ENCODE measurements around the gene KCTD5.
"Not testable (repeated sequence)": the region's sequence is repeated elsewhere in the genome, so short reads cannot be mapped to it uniquely, and the experiment has no call there.

The KCTD5 gene

GRCh38 chr16:2717383-2718263 lies 35.3 kb downstream of the KCTD5 start:
- no peak overlapping the region for H3K4me3 ChIP-seq (ENCODE audit: low read depth, low read length)
- no peak overlapping the region for H3K27ac ChIP-seq (ENCODE audit: low read depth, low read length)
- no peaks in the 10 kb centered on the region for H3K36me3 ChIP-seq (ENCODE audit: insufficient read depth, low read length)
- no peaks in the 10 kb centered on the region for H3K4me1 ChIP-seq (ENCODE audit: control insufficient read depth, insufficient read depth, low read length, unreplicated experiment)
- no peak overlapping the region for H2AFZ ChIP-seq (ENCODE audit: low read length, unreplicated experiment)
- no peaks in the 10 kb centered on the region for H3K79me2 ChIP-seq (ENCODE audit: control insufficient read depth, insufficient read depth, low read length, unreplicated experiment)
- H3K27me3 ChIP-seq (ENCODE audit: insufficient read depth, low read length), result no peaks in the 10 kb centered on the region

GRCh38 chr16:2719328-2720063 lies 37.2 kb downstream of the KCTD5 start:
- no peaks in the 10 kb centered on the region for H3K79me2 ChIP-seq (ENCODE audit: control insufficient read depth, insufficient read depth, low read length, unreplicated experiment)
- no peak overlapping the region; the same call in 1 of the 2 replicates for H3K4me3 ChIP-seq (ENCODE audit: low read depth, low read length)
- H3K27me3 ChIP-seq (ENCODE audit: insufficient read depth, low read length), result peaks cover 5% of the 10 kb centered on the region; the same call in 1 of the 2 replicates
- no peak overlapping the region for H3K27ac ChIP-seq (ENCODE audit: low read depth, low read length)
- no peak overlapping the region for H2AFZ ChIP-seq (ENCODE audit: low read length, unreplicated experiment)
- no peaks in the 10 kb centered on the region for H3K36me3 ChIP-seq (ENCODE audit: insufficient read depth, low read length)
- H3K4me1 ChIP-seq (ENCODE audit: control insufficient read depth, insufficient read depth, low read length, unreplicated experiment), result no peaks in the 10 kb centered on the region

GRCh38 chr16:2720064-2720457 lies 37.7 kb downstream of the KCTD5 start, which contains the start of gene PRSS27:
Gene PRSS27 (minus strand): TSS chr16:2720224. CDS start chr16:2720160, 64 bp downstream.
- H3K27me3 ChIP-seq (ENCODE audit: insufficient read depth, low read length), result peaks cover 5% of the 10 kb centered on the region; the same call in 1 of the 2 replicates
- no peaks in the 10 kb centered on the region for H3K36me3 ChIP-seq (ENCODE audit: insufficient read depth, low read length)
- H3K4me1 ChIP-seq (ENCODE audit: control insufficient read depth, insufficient read depth, low read length, unreplicated experiment), result no peaks in the 10 kb centered on the region
- peak within 1 kb of the TSS; percentile 28 for H3K27ac ChIP-seq (ENCODE audit: low read depth, low read length)
- H3K4me3 ChIP-seq (ENCODE audit: low read depth, low read length), result peak within 1 kb of the TSS; percentile 76
- H3K79me2 ChIP-seq (ENCODE audit: control insufficient read depth, insufficient read depth, low read length, unreplicated experiment), result no peaks in the 10 kb centered on the region
- peak within 1 kb of the TSS; percentile 6 for H2AFZ ChIP-seq (ENCODE audit: low read length, unreplicated experiment)

GRCh38 chr16:2720719-2721633 lies 38.7 kb downstream of the KCTD5 start:
- peak overlapping the region; percentile 95 for H2AFZ ChIP-seq (ENCODE audit: low read length, unreplicated experiment)
- peak overlapping the region; percentile 76 for H3K4me3 ChIP-seq (ENCODE audit: low read depth, low read length)
- H3K79me2 ChIP-seq (ENCODE audit: control insufficient read depth, insufficient read depth, low read length, unreplicated experiment), result no peaks in the 10 kb centered on the region
- H3K4me1 ChIP-seq (ENCODE audit: control insufficient read depth, insufficient read depth, low read length, unreplicated experiment), result no peaks in the 10 kb centered on the region
- H3K27me3 ChIP-seq (ENCODE audit: insufficient read depth, low read length), result peaks cover 5% of the 10 kb centered on the region; the same call in 1 of the 2 replicates
- no peaks in the 10 kb centered on the region for H3K36me3 ChIP-seq (ENCODE audit: insufficient read depth, low read length)
- H3K27ac ChIP-seq (ENCODE audit: low read depth, low read length), result peak overlapping the region; percentile 28

- H3K27me3 ChIP-seq (ENCODE audit: insufficient read depth, low read length); H3K36me3 ChIP-seq (ENCODE audit: insufficient read depth, low read length); H3K79me2 ChIP-seq (ENCODE audit: control insufficient read depth, insufficient read depth, low read length, unreplicated experiment); H3K4me1 ChIP-seq (ENCODE audit: control insufficient read depth, insufficient read depth, low read length, unreplicated experiment): not testable (repeated sequence)
- peak overlapping the region; percentile 76 for H3K4me3 ChIP-seq (ENCODE audit: low read depth, low read length)
- peak overlapping the region; percentile 28; the same call in 1 of the 2 replicates for H3K27ac ChIP-seq (ENCODE audit: low read depth, low read length)
- H2AFZ ChIP-seq (ENCODE audit: low read length, unreplicated experiment), result peak overlapping the region; percentile 95
Observed at GRCh38 chr16:2721634-2722173, 39.4 kb downstream of the KCTD5 start.

- no peak overlapping the region for H2AFZ ChIP-seq (ENCODE audit: low read length, unreplicated experiment)
- no peak overlapping the region for H3K27ac ChIP-seq (ENCODE audit: low read depth, low read length)
- H3K4me3 ChIP-seq (ENCODE audit: low read depth, low read length), result no peak overlapping the region
- H3K4me1 ChIP-seq (ENCODE audit: control insufficient read depth, insufficient read depth, low read length, unreplicated experiment), result no peaks in the 10 kb centered on the region
- H3K36me3 ChIP-seq (ENCODE audit: insufficient read depth, low read length), result no peaks in the 10 kb centered on the region
- no peaks in the 10 kb centered on the region for H3K79me2 ChIP-seq (ENCODE audit: control insufficient read depth, insufficient read depth, low read length, unreplicated experiment)
- H3K27me3 ChIP-seq (ENCODE audit: insufficient read depth, low read length), result peaks cover 5% of the 10 kb centered on the region; the same call in 1 of the 2 replicates
Observed at GRCh38 chr16:2724088-2724676, 41.9 kb downstream of the KCTD5 start.

GRCh38 chr16:2724816-2725348 lies 42.6 kb downstream of the KCTD5 start:
- Histone ChIP-seq H3K4me1 (ENCODE audit: control insufficient read depth, insufficient read depth, low read length, unreplicated experiment) (no peaks in the 10 kb centered on the region), H3K4me3 (ENCODE audit: low read depth, low read length) (no peak overlapping the region), H2AFZ (ENCODE audit: low read length, unreplicated experiment) (no peak overlapping the region), H3K27ac (ENCODE audit: low read depth, low read length) (no peak overlapping the region), H3K79me2 (ENCODE audit: control insufficient read depth, insufficient read depth, low read length, unreplicated experiment) (no peaks in the 10 kb centered on the region), H3K27me3 (ENCODE audit: insufficient read depth, low read length) (peaks cover 5% of the 10 kb centered on the region; the same call in 1 of the 2 replicates), H3K36me3 (ENCODE audit: insufficient read depth, low read length) (no peaks in the 10 kb centered on the region)

- H3K27me3 ChIP-seq (ENCODE audit: insufficient read depth, low read length), result peaks cover 5% of the 10 kb centered on the region
- no peaks in the 10 kb centered on the region for H3K79me2 ChIP-seq (ENCODE audit: control insufficient read depth, insufficient read depth, low read length, unreplicated experiment)
- H3K27ac ChIP-seq (ENCODE audit: low read depth, low read length), result no peak overlapping the region
- H3K4me3 ChIP-seq (ENCODE audit: low read depth, low read length), result no peak overlapping the region
- no peaks in the 10 kb centered on the region for H3K4me1 ChIP-seq (ENCODE audit: control insufficient read depth, insufficient read depth, low read length, unreplicated experiment)
- H3K36me3 ChIP-seq (ENCODE audit: insufficient read depth, low read length), result no peaks in the 10 kb centered on the region
- H2AFZ ChIP-seq (ENCODE audit: low read length, unreplicated experiment), result no peak overlapping the region
Observed at GRCh38 chr16:2726923-2727322, 44.6 kb downstream of the KCTD5 start.

- Histone ChIP-seq H3K4me1 (ENCODE audit: control insufficient read depth, insufficient read depth, low read length, unreplicated experiment) (no peaks in the 10 kb centered on the region), H3K79me2 (ENCODE audit: control insufficient read depth, insufficient read depth, low read length, unreplicated experiment) (no peaks in the 10 kb centered on the region), H3K36me3 (ENCODE audit: insufficient read depth, low read length) (no peaks in the 10 kb centered on the region), H2AFZ (ENCODE audit: low read length, unreplicated experiment) (no peak overlapping the region), H3K4me3 (ENCODE audit: low read depth, low read length) (no peak overlapping the region), H3K27ac (ENCODE audit: low read depth, low read length) (no peak overlapping the region), H3K27me3 (ENCODE audit: insufficient read depth, low read length) (peaks cover 5% of the 10 kb centered on the region)
Observed at GRCh38 chr16:2728034-2728433, 45.7 kb downstream of the KCTD5 start.
